Chondrocyte (in vitro differentiated cells): ENCODE data around the gene ACLY. TPM values are rescaled to one million over a fixed set of nuclear protein-coding genes. Genes with fewer than 3 reads are reported as not detected.

ENCODE experiments used
- DNase-seq: peaks from one replicate; pipeline ENCODE4 v3.0.0; 2021; ENCODE audit warnings: mixed read lengths, low spot score
- H3K27ac Mint-ChIP-seq: one replicate; pipeline ENCODE4 v1.8.0; 2021; ENCODE audit warnings: mild to moderate bottlenecking, moderate library complexity, mixed read lengths; ENCODE audit not compliant: unreplicated experiment
- H3K27me3 Mint-ChIP-seq: 2 replicates; pipeline ENCODE4 v1.8.0; 2021; ENCODE audit warnings: low read depth, mixed read lengths
- H3K36me3 Mint-ChIP-seq: 2 replicates; pipeline ENCODE4 v1.8.0; 2021; ENCODE audit warnings: low read depth, mixed read lengths
- H3K4me1 Mint-ChIP-seq: 2 replicates; pipeline ENCODE4 v1.8.0; 2021; ENCODE audit warnings: low read depth, mild to moderate bottlenecking, mixed read lengths
- H3K4me3 Mint-ChIP-seq: one replicate; pipeline ENCODE4 v1.8.0; 2021; ENCODE audit warnings: mild to moderate bottlenecking, moderate library complexity, mixed read lengths; ENCODE audit not compliant: unreplicated experiment
- H3K9me3 Mint-ChIP-seq: 2 replicates; pipeline ENCODE4 v1.8.0; 2021; ENCODE audit warnings: low read depth, mixed read lengths
- CTCF ChIP-seq: fragments of 200-600 bp; sonication (generic); IDR thresholded peaks from 2 replicates; pipeline ENCODE4 v1.5.0; 2021; ENCODE audit warnings: antibody characterized with exemption, mild to moderate bottlenecking, moderate library complexity
- total RNA-seq: library from RNA; stranded (reverse); gene quantifications from 3 replicates; pipeline ENCODE4 v1.2.1, GENCODE V29; 2021

Gene ACLY
- total RNA-seq, 1 donor from 2014 or later, result 189 TPM

GRCh38 chr17:41892021-41892376 is 26.8 kb downstream of the ACLY start:
- Mint-ChIP-seq H3K4me3 (no peak overlapping the region), H3K36me3 (peaks cover 40% of the 10 kb centered on the region), H3K27ac (peak overlapping the region; percentile 61), H3K27me3 (no peaks in the 10 kb centered on the region), H3K4me1 (peaks cover 12% of the 10 kb centered on the region), H3K9me3 (no peaks in the 10 kb centered on the region)
- DNase-seq, result no peak
- no peak for TF ChIP-seq CTCF

- H3K36me3 Mint-ChIP-seq, result peaks cover 38% of the 10 kb centered on the region
- no peak overlapping the region for H3K4me3 Mint-ChIP-seq
- no peak for TF ChIP-seq CTCF
- DNase-seq, result no peak
- no peak overlapping the region for H3K27ac Mint-ChIP-seq
- H3K9me3 Mint-ChIP-seq, result no peaks in the 10 kb centered on the region
- no peaks in the 10 kb centered on the region for H3K27me3 Mint-ChIP-seq
- peaks cover 12% of the 10 kb centered on the region for H3K4me1 Mint-ChIP-seq
Measured at GRCh38 chr17:41891135-41892020, 27.4 kb downstream of the ACLY start.

- no peak overlapping the region for H3K4me3 Mint-ChIP-seq
- no peak for TF ChIP-seq CTCF
- DNase-seq, result no peak
- peaks cover 43% of the 10 kb centered on the region for H3K36me3 Mint-ChIP-seq
- H3K4me1 Mint-ChIP-seq, result no peaks in the 10 kb centered on the region
- no peaks in the 10 kb centered on the region for H3K9me3 Mint-ChIP-seq
- no peaks in the 10 kb centered on the region for H3K27me3 Mint-ChIP-seq
- H3K27ac Mint-ChIP-seq, result no peak overlapping the region
Measured at GRCh38 chr17:41888332-41888965, 30.3 kb downstream of the ACLY start.

GRCh38 chr17:41885733-41886132 is 33.0 kb downstream of the ACLY start:
- Mint-ChIP-seq H3K27ac (no peak overlapping the region), H3K9me3 (no peaks in the 10 kb centered on the region), H3K4me3 (no peak overlapping the region), H3K27me3 (no peaks in the 10 kb centered on the region), H3K36me3 (peaks cover 41% of the 10 kb centered on the region), H3K4me1 (no peaks in the 10 kb centered on the region)
- no peak for DNase-seq
- TF ChIP-seq CTCF, result peak; percentile 51

- Mint-ChIP-seq H3K27ac (no peak overlapping the region), H3K9me3 (no peaks in the 10 kb centered on the region), H3K4me1 (no peaks in the 10 kb centered on the region), H3K36me3 (peaks cover 45% of the 10 kb centered on the region), H3K27me3 (no peaks in the 10 kb centered on the region), H3K4me3 (no peak overlapping the region)
- TF ChIP-seq CTCF, result no peak
- no peak for DNase-seq
Measured at GRCh38 chr17:41882756-41883155, 36.0 kb downstream of the ACLY start.
